SKM-1 (cell line): ENCODE results near the gene RAB20.
"Not testable (repeated sequence)": the region's sequence is repeated elsewhere in the genome, so short reads cannot be mapped to it uniquely, and the experiment has no call there.

Experiments
- DNase-seq: peaks from one replicate; lab custom pipeline; 2025; ENCODE audit not compliant: unreplicated experiment; lab: John Stamatoyannopoulos, UW

The RAB20 gene

DNA sequence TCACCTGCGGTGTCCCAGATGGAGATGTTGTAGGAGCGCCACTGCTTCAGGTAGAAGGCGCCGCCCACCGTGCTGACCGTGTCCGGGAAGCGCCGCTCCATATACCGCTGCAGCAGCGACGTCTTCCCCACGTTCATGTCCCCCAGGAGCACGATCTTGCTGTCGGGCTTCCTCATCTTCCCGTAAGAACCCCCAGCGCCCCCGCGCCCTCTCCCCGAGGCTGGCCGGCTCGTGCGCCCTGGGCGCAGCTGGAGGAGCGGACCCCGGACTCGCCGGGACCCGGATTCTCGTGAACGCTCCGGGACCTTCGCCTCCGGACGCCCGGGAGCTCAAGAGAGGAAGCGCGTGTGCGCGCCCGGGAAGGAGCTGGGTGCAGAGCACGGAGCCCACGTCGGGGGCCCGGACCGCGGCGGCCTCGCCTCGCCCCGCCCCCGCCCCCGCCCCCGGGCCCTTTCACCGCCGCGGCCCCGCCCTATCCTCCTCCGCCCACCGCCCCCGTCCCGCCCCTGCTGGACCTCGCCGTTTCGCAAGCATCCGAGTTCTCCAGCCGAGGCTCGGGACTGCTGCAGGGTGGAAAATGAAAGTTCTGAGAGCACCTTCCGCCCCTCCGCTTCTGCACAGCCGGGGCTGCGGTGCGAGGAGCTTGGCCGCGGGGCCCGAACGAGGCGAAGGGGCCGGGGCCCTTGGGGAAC lies at the start of gene RAB20:
Gene RAB20 (minus strand): TSS at position 379 of the 692 bp plus-strand sequence. CDS start 203 bp downstream, at position 176.
- peak; percentile 82 for DNase-seq

DNA sequence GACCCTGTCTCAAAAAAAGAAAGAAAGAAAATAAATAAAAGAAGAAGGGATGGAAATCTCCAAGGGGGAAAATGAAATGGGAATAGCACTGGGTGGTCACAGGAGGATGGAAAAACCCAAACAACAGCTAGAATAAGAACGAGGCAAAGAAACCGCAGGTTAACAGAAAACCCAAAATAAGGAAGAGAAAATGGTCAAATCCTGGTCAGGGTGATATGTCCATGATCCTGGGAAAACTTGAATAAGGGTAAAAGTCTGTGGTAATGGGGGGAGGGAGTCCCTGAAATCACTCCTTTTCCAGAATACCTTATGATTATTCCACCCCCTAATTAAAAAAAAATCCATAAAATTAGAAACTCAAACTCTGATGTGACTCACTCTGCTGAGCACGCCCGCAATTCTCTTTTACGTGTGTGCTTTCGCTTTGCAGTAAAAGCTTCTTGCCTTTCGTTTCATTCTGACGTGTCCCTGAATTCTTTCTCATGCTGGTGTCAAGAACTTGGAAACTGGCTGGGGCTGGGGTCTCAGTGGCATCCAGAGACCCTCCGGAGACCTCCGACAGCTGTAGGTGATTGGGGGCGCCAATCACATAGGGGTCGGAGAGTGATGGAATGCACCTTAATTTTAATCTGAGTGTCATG lies 49.6 kb upstream of the RAB20 start:
- DNase-seq, result no peak

DNA sequence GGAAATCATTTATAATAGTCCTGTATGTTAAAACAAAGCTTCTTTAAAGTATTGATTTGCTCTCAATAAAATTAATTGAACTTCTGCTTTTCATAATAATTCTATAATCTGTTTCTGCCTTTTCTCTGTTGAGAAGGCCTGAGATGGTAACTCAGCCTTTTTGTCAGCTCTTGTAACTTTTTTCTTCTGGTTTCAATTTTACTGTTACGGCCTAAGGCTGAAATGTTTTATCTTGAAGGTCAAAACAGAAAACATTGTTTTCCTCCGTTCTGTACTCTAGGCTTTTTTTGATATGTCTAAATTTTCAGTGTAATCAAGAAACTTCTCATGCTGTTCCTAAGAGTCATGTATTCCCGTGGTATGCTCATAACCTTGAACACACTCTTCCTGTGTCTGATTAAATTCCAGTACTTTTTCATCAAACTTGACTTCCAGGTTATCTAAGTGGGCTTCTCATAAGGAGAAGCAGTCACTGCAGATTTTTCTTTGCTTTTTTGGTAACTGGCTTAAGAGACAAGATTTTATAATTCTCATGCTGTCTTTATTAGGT lies 46.2 kb upstream of the RAB20 start:
- DNase-seq, result no peak

- not testable (repeated sequence) for DNase-seq
These were observed 44.8 kb upstream of the RAB20 start for GRCh38 chr13:110606281-110606680.

- DNase-seq, result no peak
These were observed 43.6 kb upstream of the RAB20 start for GRCh38 chr13:110605132-110605531.

DNA sequence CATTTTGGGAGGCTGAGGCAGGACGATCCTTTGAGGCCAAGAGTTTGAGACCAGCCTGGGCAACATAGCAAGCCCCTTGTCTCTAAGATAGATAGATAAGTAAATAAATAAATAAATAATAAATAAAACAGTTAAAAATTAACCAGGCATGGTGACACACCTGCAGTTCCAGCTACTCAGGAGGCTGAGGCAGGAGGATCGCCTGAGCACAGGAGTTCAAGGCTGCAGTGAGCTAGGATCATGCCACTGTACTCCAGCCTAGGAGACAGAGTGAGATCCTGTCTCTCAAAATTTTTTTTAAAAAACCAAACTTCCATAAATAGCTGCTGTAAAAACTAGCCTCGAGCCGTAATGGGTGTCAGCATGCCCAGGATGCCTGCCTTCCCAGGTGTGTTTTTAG lies 39.5 kb upstream of the RAB20 start:
- DNase-seq, result no peak

GRCh38 chr13:110600261-110600819 lies 38.8 kb upstream of the RAB20 start:
- no peak for DNase-seq

DNA sequence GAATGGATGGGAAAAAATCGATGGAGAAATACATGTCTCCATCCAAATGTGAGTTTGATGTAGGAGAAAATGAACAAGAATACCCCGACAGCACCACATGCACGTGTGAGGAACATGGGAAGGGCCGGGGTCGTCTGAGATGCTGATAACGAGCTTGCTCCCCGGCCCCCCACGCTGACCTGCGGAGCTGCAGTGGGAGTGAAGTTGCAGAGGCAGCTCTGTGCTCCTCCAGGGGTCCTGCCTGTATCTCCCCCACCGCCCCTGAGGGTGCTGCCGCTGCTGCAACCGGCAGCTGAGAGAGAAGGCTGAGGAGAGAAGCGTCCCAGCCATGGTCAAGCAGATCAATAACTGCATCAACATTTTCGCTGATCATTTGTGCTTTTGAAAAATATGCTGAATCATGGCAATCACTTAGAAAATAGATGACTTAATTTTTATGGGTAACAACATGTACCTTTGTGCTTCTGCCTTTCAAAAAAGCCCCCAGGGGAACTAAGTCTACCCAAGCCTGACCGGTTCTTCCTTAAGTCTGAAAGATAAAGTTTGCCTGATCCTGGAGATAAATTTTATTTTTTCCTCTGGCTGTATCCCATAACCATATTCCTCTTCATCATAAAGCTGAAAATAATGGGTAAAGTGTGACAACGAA lies 35.6 kb upstream of the RAB20 start:
- DNase-seq, result no peak

DNA sequence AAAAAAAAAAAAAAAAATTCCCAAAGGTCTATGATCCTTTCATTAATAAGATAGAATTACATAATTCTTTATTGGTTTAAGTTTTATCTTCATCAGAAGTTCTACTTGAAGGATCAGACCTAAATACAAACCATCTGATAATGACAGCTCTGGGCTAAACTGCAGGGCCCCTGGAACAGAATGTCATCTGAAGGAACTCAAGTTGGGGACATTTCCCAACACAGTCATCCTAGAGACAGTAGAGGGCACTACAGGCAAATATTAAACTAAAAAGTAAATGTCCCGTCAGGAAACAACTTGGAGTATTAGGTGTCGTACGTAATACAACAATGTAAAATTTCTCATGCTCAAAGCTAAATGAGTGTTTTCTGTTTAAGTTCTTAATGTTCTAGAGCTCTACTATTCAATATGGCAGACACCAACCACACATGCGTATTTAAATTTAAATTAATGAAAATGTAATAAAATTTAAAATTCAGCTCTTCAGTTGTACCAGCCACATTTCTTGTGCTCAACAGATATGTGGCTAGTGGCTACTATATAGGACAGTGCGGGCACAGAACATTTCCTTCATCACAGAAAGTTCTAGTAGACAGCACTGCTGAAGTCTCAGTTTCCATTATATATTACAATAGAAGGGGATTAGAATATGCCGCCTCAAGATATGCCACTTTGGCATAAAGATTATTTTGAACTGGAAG lies 32.1 kb upstream of the RAB20 start:
- peak; percentile 46 for DNase-seq

DNA sequence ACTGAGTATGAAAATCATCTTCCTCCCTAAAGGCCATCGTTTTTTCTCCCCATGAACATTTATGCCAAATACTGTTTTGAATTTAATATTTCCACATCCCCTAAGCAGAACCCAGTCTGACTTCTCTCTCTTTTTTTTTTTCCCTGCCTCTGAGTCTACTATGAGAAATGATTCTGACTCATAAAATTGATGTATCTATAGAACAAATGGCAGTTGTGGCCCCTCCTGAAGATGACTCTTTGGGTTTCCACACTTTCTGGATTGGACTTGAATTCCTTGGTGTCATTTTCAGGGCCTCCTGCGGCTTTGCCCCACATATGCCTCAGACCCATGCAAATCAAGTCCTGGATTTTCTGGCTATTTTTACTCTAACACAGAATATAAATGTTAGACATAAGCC lies 31.1 kb upstream of the RAB20 start:
- DNase-seq, result no peak

- no peak for DNase-seq
These were observed 29.1 kb upstream of the RAB20 start for GRCh38 chr13:110590577-110590976.

GRCh38 chr13:110589793-110590390 lies 28.4 kb upstream of the RAB20 start:
- no peak for DNase-seq

DNA sequence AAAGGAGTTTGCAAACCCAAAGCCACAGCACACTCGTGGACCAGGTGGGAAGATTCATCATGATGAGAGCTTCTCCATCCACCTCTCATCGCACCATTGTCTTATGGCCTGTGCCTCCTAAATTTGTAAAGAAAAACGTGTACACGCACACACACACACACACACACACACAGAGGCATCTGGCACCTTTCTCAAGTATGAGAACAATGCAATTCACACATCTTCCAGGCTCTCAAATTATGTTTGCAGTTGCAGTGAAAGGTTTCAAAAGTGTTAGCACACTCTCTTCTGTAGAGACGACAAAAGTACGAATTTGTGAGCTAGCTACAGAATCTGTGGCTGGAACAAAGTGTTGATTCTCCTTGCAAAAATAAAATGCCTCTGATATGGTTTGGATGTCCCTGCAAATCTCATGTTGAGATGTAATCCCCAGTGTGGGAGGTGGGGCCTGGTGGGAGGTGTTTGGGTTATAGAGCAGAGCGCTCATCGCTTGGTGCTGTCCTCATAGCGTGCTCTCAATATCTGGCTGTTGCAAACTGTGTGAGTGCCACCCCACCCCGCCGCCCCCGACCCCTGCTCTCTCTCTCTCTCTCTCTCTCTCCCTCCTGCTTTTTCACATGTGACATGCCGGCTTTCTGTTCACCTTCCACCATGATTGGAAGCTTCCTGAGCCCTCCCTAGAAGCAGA lies 21.8 kb upstream of the RAB20 start:
- DNase-seq, result no peak

DNA sequence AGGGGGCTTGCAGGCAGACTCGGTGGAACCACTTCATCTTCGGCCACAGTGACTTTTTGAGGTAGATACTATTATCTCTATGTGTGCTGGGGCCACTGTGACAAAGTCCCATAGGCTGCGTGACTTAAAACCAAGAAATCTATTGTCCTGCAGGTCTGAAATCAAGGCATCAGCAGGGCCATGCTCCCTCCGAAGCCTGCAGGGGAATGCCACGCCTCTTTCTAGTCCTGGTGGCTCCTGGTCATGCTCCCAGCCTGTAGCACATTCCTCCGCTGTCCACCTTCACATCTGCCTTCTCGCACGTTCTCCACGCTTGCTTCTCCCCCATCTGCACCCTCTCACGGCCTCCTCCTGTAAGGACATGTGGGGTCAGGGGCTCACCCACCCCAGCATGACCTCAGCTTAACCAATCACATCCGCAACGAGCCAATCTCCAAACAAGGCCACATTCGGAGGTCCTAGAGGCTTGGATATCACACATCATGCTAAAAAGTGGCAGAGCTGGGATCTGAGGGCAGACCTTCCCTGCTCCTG lies 21.0 kb upstream of the RAB20 start:
- DNase-seq, result no peak

- no peak for DNase-seq
These were observed 20.1 kb upstream of the RAB20 start for GRCh38 chr13:110581506-110582185.

- DNase-seq, result no peak
These were observed 19.3 kb upstream of the RAB20 start for GRCh38 chr13:110580800-110581199.

DNA sequence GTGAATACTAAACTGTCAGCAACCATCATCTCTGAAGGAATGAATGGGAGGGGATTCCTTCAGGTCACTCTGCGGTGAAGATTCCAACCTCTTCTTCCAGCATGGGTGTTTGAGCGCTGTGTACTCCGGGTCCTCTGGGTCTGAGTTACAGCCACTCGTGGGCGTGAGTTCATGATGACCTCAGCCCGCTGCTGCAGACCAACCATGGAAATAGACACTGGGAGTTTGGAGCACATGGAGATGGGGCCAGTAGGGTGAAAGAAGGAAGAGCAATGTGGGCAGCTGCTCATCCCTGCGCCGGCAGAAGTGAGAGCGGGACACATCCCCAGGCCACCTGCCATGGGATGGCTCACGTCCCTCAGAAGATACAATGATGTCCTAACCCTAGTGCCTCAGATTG lies 16.8 kb upstream of the RAB20 start:
- DNase-seq, result no peak

- DNase-seq, result no peak
These were observed 15.4 kb upstream of the RAB20 start for GRCh38 chr13:110576736-110577476.

- DNase-seq, result no peak
These were observed 14.5 kb upstream of the RAB20 start for GRCh38 chr13:110576070-110576394.
